ENCODE measurements around the gene COL13A1.

GRCh38 chr10:69951658-69952057 is 150.0 kb downstream of the COL13A1 start:
- TF ChIP-seq POLR2A (IDR thresholded peaks at IDR 0.05) = no peak
- TF ChIP-seq, protein P1, sequence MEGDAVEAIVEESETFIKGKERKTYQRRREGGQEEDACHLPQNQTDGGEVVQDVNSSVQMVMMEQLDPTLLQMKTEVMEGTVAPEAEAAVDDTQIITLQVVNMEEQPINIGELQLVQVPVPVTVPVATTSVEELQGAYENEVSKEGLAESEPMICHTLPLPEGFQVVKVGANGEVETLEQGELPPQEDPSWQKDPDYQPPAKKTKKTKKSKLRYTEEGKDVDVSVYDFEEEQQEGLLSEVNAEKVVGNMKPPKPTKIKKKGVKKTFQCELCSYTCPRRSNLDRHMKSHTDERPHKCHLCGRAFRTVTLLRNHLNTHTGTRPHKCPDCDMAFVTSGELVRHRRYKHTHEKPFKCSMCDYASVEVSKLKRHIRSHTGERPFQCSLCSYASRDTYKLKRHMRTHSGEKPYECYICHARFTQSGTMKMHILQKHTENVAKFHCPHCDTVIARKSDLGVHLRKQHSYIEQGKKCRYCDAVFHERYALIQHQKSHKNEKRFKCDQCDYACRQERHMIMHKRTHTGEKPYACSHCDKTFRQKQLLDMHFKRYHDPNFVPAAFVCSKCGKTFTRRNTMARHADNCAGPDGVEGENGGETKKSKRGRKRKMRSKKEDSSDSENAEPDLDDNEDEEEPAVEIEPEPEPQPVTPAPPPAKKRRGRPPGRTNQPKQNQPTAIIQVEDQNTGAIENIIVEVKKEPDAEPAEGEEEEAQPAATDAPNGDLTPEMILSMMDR (IDR thresholded peaks at IDR 0.05) = no peak
